HG02938 (cell line): Measurements from ENCODE around the gene GREB1L.

Experiments
- ATAC-seq: cut with Tn5 transposase; IDR thresholded peaks from one replicate; pipeline ENCODE4 v1.9.1; 2021; ENCODE audit warnings: mild to moderate bottlenecking, moderate library complexity; ENCODE audit not compliant: unreplicated experiment

GREB1L gene

GRCh38 chr18:21548647-21549046 lies 306.6 kb downstream of the GREB1L start:
- no peak for ATAC-seq

- ATAC-seq: no peak
These were observed 308.5 kb downstream of the GREB1L start for GRCh38 chr18:21550510-21550970.

- ATAC-seq: no peak
These were observed 315.7 kb downstream of the GREB1L start for GRCh38 chr18:21557607-21558253.

- no peak for ATAC-seq
These were observed 317.2 kb downstream of the GREB1L start for GRCh38 chr18:21559195-21559594.

- ATAC-seq: no peak
These were observed 329.7 kb downstream of the GREB1L start for GRCh38 chr18:21571772-21572171.
